ENCODE measurements around the gene SLC44A1.

The SLC44A1 gene

DNA sequence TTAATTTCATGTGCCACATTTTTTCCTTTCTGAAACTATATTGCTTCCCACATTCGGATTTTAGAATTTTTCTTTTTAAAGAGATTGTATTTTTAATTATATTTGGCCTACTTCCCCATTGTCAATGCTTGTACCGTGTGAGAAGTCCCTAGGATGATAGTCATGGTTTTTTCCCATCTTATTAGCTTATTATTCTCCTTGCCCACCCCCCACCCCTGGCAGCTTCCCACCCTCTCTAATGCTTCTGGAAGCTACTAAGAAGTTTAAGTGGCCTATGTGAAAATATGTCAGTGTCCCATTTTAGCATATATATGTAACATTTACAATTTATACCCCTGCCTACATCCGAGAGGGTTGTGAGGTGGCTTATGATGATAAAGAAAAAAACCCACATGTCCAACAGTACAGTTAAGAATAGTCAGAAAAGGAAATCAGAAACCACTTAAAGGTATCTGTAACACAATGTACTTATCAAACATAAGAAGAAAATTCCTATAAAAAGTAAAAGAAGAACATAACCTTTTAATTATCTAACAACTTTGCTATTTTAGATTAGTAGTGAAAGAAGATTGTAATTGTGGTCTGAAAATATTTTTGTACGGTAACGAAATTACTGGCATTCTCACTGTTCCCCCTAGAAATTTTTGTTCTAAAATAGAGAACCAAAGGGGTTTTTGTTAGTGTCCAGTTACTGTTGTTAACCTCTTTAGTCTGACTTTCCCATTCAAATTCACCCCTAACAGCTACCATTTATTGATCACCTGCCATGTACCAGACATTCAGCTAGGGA, 62.1 kb downstream of the SLC44A1 start:
- DNase-seq: no peak

DNA sequence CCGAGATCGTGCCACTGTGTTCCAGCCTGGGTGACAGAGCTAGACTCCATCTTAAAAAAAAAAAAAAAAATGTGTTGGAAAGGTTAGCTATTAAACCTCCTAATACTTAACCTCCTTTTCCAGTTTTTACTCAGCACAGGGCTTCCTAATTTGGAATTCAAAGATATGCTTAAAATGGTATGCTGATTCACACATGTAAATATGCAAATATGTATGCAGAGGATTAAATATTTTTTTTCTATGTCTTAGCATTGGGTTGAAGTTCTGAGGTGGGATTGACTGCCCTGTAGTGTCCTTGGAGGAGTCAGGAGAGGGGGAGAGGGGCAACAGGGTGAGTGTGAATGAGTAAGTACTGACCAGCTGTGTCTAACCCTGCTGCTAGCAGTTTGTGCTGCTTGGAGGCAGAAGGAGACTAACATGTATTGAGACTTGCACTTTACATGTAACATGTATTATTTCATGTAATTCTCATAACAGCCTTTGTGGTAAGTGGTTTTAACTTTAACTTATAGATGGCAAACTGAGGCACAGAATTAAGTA, 63.2 kb downstream of the SLC44A1 start:
- no peak for DNase-seq

DNA sequence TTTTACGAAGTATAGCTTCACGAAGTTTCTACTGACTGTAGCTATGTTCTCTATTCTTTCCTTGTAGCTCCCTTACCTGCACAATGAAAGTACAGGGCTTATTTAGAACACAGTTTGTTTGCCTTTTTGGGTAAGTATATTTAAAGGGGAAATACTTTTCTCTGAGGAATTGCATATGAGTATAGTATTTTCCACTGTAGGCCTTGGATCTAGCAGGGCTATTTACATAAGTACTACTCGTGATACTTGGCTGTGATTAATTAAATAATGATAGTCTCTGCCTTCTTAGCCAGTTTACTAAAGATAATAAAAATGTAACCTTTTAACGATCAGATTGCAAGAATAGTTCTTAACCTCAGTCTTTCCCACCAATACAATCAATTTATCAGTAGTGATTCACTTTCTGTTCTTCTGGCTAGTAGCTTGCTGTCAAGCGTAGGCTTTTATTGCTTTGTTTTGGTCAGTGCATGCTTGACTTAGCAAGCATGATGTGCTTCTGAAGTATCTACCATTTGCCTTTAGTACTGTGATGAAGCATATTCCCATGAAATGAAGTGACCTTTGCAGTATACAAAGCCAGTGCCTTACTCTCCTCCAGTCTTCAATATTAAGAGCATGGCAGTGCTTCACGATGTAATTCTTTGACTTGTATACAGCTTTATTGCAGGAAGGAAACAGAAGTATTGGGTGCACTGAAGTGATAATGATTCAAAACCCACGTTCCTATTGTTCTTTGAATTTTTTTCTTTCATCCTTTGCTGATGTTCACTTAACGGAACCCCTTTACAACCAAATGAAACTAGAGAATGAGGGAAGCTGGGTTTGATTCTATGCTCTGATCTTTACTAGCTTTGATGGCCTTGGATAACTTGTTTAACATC, 64.2 kb downstream of the SLC44A1 start:
- peak; percentile 41 for DNase-seq

DNA sequence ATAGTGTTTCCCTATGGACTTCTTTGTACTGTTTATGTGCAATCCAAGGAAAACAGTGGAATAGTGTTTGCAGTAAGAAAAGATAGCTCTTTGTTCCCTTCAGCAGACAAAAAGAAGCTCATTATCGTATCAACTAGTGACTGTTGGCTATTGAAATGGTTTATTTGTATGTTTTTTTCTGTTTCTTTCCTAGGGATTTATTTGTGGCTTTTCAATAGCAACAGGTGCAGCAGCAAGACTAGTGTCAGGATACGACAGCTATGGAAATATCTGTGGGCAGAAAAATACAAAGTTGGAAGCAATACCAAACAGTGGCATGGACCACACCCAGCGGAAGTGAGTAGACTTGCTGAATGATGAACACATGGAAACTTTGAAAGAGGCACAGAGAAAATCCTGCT, 65.1 kb downstream of the SLC44A1 start:
- DNase-seq: no peak

DNA sequence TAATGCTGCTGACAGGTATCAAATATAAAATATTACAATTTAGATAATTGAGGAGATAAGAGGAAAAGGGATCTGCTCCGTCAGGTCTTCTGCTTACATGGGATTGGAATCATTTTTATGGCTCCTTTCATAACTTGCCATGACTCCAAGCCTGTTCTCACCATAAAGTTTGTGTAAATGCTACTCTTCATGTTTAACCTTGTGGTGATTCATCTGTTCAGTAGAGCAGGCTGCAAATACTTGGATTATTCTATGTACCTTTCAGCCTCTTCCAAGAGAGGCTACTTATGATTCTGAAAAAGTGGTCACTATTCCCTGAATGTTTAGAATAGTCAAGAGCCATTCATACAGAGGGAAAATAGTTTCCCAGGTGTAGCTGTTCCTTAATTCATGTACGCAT, 66.9 kb downstream of the SLC44A1 start:
- no peak for DNase-seq

DNA sequence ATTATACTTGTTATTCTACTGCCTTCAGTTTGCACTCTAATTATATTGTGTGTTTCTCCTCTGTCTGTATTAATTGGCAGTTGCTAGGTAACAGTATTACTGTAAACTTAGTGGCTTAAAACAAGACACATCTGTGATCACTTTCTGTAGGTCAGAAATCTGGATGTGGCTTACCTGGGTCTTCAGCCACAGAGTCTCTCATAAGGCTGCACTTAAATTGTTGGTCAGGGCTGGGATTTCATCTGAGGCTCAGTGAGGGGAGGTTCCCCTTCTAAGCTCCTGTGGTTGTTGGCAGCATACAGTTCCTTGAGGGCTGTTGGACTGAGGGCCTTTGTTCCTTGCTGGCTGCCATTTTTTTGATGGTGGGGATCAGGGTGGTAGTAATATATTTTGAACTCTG, 68.8 kb downstream of the SLC44A1 start:
- DNase-seq: no peak

DNA sequence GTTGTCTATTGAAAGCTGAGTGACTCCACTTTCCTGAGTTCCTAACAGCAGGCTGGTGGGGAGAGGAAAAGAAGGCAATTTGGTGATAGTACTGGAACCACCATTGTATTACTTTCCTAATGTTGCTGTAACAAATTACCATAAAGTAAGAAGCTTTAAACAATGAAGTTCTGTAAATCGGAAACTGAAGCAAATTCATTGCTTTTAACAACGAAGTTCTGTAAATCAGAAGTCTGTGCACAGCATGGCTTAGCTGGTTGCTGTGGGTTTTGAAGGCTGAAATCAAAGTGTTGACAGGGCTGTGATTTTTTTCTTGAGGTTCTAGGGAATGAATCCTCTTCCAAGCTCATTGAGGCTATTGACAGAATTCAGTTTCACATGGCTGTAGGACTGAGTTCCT, 72.3 kb downstream of the SLC44A1 start:
- no peak for DNase-seq

DNA sequence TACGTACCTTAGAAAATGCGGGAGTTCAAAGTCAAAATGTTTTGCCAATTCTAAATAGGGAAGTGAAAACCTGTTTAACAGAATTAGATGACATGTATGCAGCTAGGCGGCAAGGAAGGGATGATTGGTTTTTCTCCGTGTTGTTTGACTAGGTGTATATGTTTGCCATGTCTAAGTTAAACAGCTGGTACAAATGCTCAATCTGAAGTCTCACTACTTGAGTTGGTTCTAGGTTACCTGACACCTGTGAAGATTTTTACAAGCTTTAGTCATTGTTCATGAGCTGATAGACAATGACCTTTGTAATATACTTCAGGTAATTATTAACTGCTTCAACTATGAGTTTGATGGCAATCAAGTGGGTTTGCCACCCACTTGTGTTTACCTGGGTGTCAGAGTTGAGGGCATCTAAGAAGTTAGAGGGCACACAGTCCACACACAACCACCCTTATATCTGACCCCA, 74.3 kb downstream of the SLC44A1 start:
- no peak for DNase-seq

DNA sequence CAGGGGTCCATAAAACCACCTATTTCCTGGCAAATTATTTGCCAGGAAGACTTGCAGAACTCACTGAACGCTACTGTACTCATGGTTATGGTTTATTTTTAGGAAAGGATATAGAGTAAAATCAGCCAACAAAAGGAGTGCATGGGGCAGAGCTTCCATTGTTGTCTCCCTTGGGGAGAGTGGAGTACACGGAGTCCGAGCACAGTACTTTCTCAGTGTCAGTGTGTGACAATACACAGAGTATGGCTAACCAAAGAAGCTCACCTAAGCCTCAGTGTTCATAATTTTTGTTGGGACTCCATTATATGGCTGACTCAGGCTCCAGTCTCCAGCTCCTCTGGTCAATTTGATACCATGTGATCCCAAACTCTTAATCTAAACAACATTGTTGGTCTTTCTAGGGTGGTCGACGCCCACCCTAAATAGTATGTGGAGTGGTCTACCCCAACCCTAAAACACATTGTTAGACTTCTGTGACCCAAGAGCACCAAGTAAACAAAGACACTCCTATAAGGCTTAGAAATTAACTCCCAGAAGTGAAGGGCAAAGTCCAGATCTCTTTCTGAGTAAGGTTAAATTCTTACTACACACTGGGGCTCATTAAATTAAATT, 74.9 kb downstream of the SLC44A1 start:
- no peak for DNase-seq

DNA sequence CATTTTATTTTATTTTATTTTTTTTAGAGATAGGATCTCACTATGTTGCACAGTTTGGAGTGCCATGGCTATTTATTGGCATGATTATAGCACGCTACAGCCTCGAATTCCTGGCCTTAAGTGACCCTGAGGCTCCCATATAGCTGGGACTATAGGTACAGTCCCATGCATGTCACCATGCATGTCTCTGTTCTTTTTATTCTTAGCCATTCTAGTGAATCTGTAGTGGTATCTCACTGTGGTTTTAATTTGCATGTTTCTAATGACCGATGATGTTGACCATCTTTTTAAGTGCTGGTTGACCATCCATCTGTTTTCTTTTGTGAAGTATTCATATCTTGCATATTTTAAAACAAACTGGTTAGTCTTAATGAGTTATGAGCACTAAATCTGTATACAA, 76.1 kb downstream of the SLC44A1 start:
- DNase-seq: no peak

DNA sequence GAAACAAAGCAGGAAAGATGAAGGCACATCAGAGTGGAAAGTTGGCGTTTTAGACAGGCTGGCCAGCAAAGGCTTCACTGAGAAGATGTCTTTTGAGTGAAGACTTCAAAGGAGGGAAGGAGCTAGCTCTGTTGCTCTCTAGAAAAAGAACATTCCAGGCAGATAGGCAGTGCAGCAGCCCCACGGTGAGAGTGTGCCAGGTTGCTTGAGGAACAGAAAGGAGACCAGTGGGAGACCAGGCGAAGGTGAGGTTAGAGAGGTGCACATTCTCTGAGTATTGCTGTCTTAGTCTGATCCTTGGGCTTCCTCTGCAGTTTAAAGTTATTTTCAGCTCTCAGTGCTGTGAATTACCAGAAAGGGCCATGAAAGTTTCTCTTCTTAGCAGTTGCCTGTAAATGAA, 83.8 kb downstream of the SLC44A1 start:
- no peak for DNase-seq

DNA sequence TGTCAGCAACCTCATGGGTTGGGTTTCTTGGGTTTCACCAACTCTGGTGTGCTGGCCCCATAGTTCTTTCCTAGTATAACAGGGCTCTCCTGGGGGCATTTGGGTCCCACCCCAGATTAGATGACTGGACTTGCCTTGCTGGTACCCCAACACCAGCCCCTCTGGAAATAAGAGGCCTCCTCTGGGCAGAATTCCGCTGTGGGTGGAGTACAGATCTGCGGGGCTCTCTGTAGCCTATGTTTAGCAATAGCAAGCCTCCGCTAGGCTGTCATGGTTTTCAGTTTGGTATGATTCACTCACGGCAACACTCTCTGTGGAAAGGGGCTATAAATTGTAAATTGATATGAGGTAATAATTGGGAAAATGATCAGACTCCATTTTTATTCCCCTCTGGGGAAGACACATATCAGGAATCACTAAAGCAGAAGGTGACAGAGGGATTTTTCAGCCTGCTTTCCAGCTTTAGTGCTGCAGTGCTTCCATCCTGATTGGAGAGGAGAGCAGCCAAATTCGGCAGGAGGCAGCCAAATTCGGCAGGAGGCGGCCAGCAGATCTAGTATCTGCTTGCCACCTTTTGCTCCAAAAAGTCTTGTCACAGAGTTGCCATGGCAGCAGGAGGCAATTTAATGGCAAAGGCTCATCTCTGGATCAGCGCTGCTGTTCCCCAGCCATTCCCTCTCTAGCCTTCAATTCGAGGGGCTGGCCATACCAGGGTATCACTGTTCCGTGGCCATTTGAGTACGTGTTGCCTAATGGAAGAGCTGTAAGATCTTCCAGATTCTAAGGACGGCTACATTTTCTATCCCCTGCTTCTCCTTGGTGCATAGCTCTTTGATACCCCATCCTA, 84.6 kb downstream of the SLC44A1 start:
- no peak for DNase-seq

DNA sequence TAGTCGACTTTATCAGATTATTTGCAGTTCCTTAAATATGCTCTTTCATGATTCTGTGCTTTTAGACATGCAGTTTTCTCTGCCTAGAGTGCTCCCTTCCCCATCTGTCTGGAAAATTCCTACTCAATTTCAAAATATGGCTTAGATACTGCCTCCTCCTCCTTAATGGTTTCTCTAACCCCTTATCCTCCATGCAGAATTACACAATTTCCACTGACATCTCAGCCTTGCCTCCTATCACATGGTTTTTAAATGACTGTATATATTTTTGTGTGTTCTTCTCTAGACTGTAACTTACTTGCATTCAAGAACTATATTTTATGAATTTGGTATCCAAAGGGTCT, 85.2 kb downstream of the SLC44A1 start:
- DNase-seq: no peak

DNA sequence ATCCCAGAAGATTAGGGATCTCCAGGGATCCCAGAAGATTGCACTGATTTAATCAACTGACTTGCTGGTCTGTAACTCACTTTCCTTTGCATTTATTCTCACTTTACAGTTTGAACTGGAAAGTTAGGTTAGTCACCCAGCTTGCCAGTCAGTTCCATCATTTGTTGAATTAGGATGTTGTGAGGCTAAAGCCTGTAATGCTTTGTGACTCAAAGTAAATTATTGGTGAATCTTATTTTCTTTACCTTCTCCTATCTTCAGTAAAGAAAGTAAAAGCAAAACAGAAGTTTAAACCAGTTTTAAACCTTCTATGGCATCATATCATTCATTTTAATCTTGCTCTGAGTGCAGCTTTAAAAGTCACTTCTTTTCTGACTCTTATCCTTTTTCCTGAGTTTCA, 85.8 kb downstream of the SLC44A1 start:
- no peak for DNase-seq

DNA sequence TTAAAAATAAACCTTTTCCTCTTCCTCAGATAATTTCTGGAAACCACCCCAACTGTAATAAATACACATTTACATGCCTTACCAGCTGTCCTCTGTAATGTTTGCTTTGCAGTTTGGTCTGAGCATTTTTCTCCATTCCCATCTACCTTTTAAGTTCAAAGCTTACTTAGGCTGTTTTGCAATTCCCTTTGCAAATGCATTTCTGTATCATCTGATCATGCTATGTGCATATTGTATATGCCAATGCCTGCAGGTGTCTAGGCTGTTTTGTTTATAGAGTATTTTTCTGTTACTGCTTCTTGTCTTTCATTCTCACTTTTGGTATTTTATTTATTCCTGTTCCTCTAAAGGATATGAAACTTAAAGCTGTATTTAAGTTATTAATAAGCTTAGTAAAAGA, 86.3 kb downstream of the SLC44A1 start:
- DNase-seq: no peak

DNA sequence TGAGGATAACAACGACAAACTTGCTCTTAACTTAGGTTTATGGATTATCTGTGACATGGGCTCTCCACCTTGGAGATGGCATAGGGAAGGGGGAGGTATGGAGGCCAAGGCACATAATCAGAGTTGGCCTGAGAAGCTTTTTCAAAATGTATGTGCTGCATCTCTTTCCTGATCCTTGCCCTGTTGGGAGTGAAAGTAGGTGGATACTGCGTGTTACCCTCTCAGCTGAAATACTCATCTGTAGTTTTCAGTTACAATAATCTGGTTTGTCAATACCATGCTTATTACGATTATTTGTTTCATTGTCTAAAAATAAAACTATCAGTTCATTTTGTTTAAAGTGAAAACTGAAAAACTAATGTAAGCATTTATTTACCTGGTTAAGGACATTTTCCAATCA, 86.7 kb downstream of the SLC44A1 start:
- no peak for DNase-seq

DNA sequence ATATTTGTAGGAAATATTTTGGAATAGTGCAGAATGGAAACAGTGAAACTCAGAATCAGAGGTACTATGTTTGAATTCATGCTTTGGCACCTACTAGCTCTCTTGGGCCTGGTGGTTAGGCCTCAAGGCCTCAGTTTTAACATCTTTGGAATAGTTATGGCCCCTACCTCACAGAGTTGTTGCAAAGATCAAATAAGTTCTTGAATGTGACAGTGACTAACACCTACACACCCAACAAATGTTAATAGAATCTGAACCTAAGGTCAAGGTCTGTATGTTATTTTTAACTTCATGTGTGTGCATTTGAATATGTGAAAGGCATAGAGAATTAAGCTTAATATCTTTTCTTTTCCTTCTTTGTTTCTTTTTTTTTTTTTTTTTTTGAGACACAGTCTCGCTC, 87.3 kb downstream of the SLC44A1 start:
- no peak for DNase-seq

DNA sequence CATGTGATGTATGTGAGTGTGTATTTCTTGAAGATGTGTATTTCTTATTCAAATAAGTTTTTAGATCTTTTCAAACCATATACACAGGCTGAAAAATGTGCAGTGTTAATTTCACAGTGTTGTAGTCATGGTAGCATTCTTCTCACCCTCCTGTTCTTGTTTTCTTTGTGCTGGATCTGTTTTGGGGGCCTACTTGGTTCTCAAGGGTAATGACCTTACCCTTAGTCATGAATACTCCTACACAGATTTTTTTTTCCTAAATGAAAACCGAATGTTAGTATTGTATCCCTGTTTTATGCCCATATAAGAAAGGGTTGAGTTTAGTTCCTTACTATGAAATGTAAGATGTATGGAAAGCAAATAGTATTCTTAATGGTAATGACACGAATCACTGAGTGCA, 88.0 kb downstream of the SLC44A1 start:
- no peak for DNase-seq

DNA sequence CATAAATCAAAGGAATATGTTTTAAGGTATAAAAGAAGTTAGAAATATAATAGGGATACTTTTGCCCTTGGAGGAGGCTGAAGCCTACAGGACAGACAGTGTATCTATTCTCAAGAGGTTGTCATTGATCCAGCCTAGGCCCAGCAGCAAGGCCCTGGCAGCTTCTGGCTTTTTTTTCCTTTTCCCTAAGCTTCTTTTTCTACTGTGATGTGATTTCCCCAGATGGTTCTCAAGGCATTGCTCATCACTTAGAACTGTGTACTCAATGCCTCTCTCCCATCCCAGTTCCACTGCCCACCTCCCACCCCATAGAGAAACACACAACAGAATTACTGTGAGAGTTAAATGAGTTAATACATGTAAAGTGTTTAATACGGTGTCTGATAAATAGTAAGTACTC, 88.6 kb downstream of the SLC44A1 start:
- no peak for DNase-seq

DNA sequence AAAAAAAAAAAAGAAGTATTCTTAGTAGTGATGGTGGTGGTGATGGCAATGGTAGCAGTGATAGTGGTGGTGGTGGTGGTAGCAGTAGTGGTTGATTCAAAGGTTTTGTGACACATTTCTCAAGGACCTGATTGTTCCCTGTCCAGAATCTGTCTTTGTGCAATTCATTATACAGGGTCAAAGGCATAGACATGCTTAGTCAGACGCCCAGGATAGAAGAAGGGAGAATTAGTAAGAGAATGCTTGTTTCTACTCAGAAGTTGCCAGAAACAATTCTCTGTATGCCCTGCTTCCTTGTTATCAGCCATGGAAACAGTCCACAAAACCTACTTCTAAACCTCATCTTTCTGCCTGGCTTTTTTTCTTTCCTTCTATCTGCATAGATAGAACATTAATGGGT, 89.4 kb downstream of the SLC44A1 start:
- no peak for DNase-seq

DNA sequence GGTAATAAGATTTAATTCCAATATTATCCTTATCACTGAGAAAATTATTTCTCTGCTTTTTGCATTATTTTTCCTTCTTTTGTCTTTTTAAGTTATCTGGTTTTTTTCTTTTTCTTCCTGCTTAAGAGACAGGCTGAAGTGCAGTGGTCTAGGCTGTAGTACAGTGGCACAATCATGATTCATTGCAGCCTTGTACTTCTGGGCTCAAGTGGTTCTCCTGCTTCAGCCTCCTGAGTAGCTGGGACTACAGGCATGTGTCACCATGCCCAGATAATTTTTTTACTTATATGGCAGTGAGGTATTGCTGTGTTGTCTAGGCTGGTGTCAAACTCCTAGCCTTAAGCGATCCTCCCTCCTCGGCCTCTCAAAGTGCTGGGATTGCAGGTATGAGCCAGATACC, 93.9 kb downstream of the SLC44A1 start:
- DNase-seq: no peak

DNA sequence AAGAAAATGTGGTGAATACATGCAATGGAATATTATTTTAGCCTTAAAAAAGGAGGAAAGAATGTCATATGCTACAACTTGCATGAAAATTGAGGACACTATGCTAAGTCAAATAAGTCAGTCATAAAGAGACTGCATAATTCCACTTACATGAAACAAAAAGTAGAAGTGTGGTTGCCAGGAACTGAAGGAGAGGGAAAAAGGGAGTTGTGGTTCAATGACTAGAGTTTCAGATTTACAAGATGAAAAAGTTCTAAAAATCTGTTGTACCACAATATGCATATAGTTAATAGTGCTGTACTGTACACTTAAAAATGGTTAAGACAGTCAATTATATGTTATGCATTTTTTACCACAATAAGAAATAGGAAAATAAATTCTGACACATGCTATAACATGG, 95.4 kb downstream of the SLC44A1 start:
- no peak for DNase-seq
